Activated CD8-positive, alpha-beta T cell treated with anti-CD3 and anti-CD28 coated beads for 36 hours (primary cell): ENCODE data around the gene NFIC. TPM values are rescaled to one million over a fixed set of nuclear protein-coding genes. Genes with fewer than 3 reads are reported as not detected.

ENCODE experiments used
- ATAC-seq: fragments of 200-7000 bp; cut with Tn5 transposase; one replicate; pipeline ENCODE4 v1.10.0; 2021; ENCODE audit warnings: mild to moderate bottlenecking, moderate library complexity
- CTCF ChIA-PET: fragments of 350-600 bp; sonication (Branson Sonifier 250); formaldehyde crosslinking; loops from one replicate; lab custom pipeline; 2021; ENCODE audit warnings: antibody characterized with exemption; lab: Charles Lee
- POLR2A ChIA-PET: fragments of 350-600 bp; sonication (Branson Sonifier 250); formaldehyde crosslinking; loops from one replicate; lab custom pipeline; 2021; ENCODE audit warnings: antibody characterized with exemption; lab: Charles Lee
- DNase-seq: peaks from one replicate; pipeline ENCODE4 v3.0.0-alpha.2; 2020
- H3K27ac Mint-ChIP-seq: one replicate; pipeline ENCODE4 v1.8.0; 2021; ENCODE audit warnings: mild to moderate bottlenecking, mixed read lengths
- H3K27me3 Mint-ChIP-seq: one replicate; pipeline ENCODE4 v1.8.0; 2021; ENCODE audit warnings: mixed read lengths
- H3K36me3 Mint-ChIP-seq: one replicate; pipeline ENCODE4 v1.8.0; 2021; ENCODE audit warnings: low read depth, mixed read lengths
- H3K4me1 Mint-ChIP-seq: one replicate; pipeline ENCODE4 v1.8.0; 2021; ENCODE audit warnings: low read depth, mixed read lengths
- H3K4me3 Mint-ChIP-seq: one replicate; pipeline ENCODE4 v1.8.0; 2021; ENCODE audit warnings: mild to moderate bottlenecking, moderate library complexity, mixed read lengths
- H3K9me3 Mint-ChIP-seq: one replicate; pipeline ENCODE4 v1.8.0; 2021; ENCODE audit warnings: mixed read lengths
- CTCF ChIP-seq: fragments of 200-600 bp; IDR thresholded peaks from one replicate; pipeline ENCODE4 v1.8.0; 2022; ENCODE audit warnings: antibody characterized with exemption, mild to moderate bottlenecking
- intact Hi-C: fragments of 100-400 bp; cut with micrococcal nuclease; formaldehyde crosslinking; loops from one replicate; pipeline ENCODE4 v1.10.0; 2022
- total RNA-seq, 2 experiments: library from RNA; stranded (reverse); gene quantifications; one replicate each; pipeline ENCODE4 v1.2.3, GENCODE V29; 2021

The NFIC gene
- total RNA-seq, 2 experiments from 2014 or later = 19.0 to 20.8 TPM

GRCh38 chr19:3471954-3472655 lies 105.7 kb downstream of the NFIC start:
- H3K27me3 Mint-ChIP-seq = no peaks in the 10 kb centered on the region
- peak; percentile 47 for DNase-seq
- ChIA-PET CTCF (interaction anchor here (0.6 to 2.7 kb wide), 35 partner anchors 10 to 230 kb away, joined by 3 to 16 read pairs (median 4); partner anchors contain the start of gene SMIM44), POLR2A (no interaction called here)
- intact Hi-C loops = loop anchor here (5.0 kb wide), 1 partner anchor 150 kb away; no protein-coding TSS in a partner anchor
- peaks cover 4% of the 10 kb centered on the region for H3K36me3 Mint-ChIP-seq
- H3K4me3 Mint-ChIP-seq = no peak overlapping the region
- H3K27ac Mint-ChIP-seq = no peak overlapping the region
- peak; percentile 77 for TF ChIP-seq CTCF
- ATAC-seq = no peak
- no peaks in the 10 kb centered on the region for H3K4me1 Mint-ChIP-seq
- peaks cover 6% of the 10 kb centered on the region for H3K9me3 Mint-ChIP-seq

- TF ChIP-seq CTCF = no peak
- Mint-ChIP-seq H3K27me3 (no peaks in the 10 kb centered on the region), H3K36me3 (no peaks in the 10 kb centered on the region), H3K9me3 (no peaks in the 10 kb centered on the region), H3K4me1 (peaks cover 13% of the 10 kb centered on the region), H3K4me3 (no peak overlapping the region), H3K27ac (no peak overlapping the region)
- ChIA-PET CTCF (interaction anchor here (1.0 to 2.7 kb wide), 8 partner anchors 8 to 169 kb away, joined by 3 to 16 read pairs (median 6); partner anchors contain the start of gene SMIM44), POLR2A (no interaction called here)
- DNase-seq = no peak
- ATAC-seq = no peak
- intact Hi-C loops = loop anchor here (5.0 kb wide), 1 partner anchor 152 kb away; no protein-coding TSS in a partner anchor
Observed at GRCh38 chr19:3474010-3474409, 107.6 kb downstream of the NFIC start.

- CTCF ChIA-PET = interaction anchor here (1.0 to 2.7 kb wide), 3 partner anchors 11 to 170 kb away, joined by 4 to 15 read pairs (median 6); no protein-coding TSS in a partner anchor
- H3K4me1 Mint-ChIP-seq = peaks cover 16% of the 10 kb centered on the region
- TF ChIP-seq CTCF = no peak
- H3K36me3 Mint-ChIP-seq = no peaks in the 10 kb centered on the region
- POLR2A ChIA-PET = no interaction called here
- no peak overlapping the region for H3K27ac Mint-ChIP-seq
- no peaks in the 10 kb centered on the region for H3K9me3 Mint-ChIP-seq
- no peak for ATAC-seq
- DNase-seq = no peak
- intact Hi-C loops = loop anchor here (5.0 kb wide), 1 partner anchor 152 kb away; no protein-coding TSS in a partner anchor
- H3K4me3 Mint-ChIP-seq = no peak overlapping the region
- H3K27me3 Mint-ChIP-seq = no peaks in the 10 kb centered on the region
Observed at GRCh38 chr19:3474614-3475013, 108.2 kb downstream of the NFIC start.

- no peak for TF ChIP-seq CTCF
- POLR2A ChIA-PET = no interaction called here
- intact Hi-C loops = no loop called here
- no peak for ATAC-seq
- CTCF ChIA-PET = interaction anchor here (1.2 kb wide), 2 partner anchors 9 to 171 kb away, joined by 7 to 8 read pairs; no protein-coding TSS in a partner anchor
- no peak overlapping the region for H3K4me3 Mint-ChIP-seq
- no peaks in the 10 kb centered on the region for H3K36me3 Mint-ChIP-seq
- no peak overlapping the region for H3K27ac Mint-ChIP-seq
- H3K27me3 Mint-ChIP-seq = no peaks in the 10 kb centered on the region
- H3K4me1 Mint-ChIP-seq = peaks cover 16% of the 10 kb centered on the region
- DNase-seq = no peak
- H3K9me3 Mint-ChIP-seq = no peaks in the 10 kb centered on the region
Observed at GRCh38 chr19:3475449-3475848, 109.1 kb downstream of the NFIC start.

GRCh38 chr19:3476830-3477229 lies 110.4 kb downstream of the NFIC start:
- CTCF ChIA-PET = interaction anchor here (1.2 kb wide), 2 partner anchors 8 to 172 kb away, joined by 7 to 8 read pairs; no protein-coding TSS in a partner anchor
- Mint-ChIP-seq H3K9me3 (no peaks in the 10 kb centered on the region), H3K4me1 (peaks cover 16% of the 10 kb centered on the region), H3K27me3 (no peaks in the 10 kb centered on the region), H3K36me3 (no peaks in the 10 kb centered on the region), H3K4me3 (no peak overlapping the region), H3K27ac (no peak overlapping the region)
- no peak for DNase-seq
- intact Hi-C loops = no loop called here
- no peak for ATAC-seq
- POLR2A ChIA-PET = interaction anchor here (1.3 kb wide), 1 partner anchor 23 kb away, joined by 3 read pairs; the partner anchor contains the start of gene DOHH
- TF ChIP-seq CTCF = no peak
